Middle frontal gyrus (tissue), 1 donor: ENCODE results near the gene OR9I1.

Experiments used
- DNase-seq: peaks from one replicate; pipeline ENCODE4 v3.0.0-alpha.2; 2015; ENCODE audit warnings: low spot score; ENCODE audit errors: extremely low spot score

The OR9I1 gene

GRCh38 chr11:58125469-58125868 is at the start of gene OR9I1:
TSS of gene OR9I1 (minus strand) at chr11:58125530. CDS start at chr11:58119444, 6,086 bp downstream.
- DNase-seq = no peak

GRCh38 chr11:58165504-58166106 is 40.3 kb upstream of the OR9I1 start:
- DNase-seq = no peak

- no peak for DNase-seq
Measured at GRCh38 chr11:58164990-58165389, 39.7 kb upstream of the OR9I1 start.

- DNase-seq = no peak
Measured at GRCh38 chr11:58164389-58164788, 39.1 kb upstream of the OR9I1 start.

- DNase-seq = no peak
Measured at GRCh38 chr11:58152781-58153180, 27.5 kb upstream of the OR9I1 start.

- DNase-seq = no peak
Measured at GRCh38 chr11:58142761-58143160, 17.4 kb upstream of the OR9I1 start.

GRCh38 chr11:58135171-58135570 is 9.8 kb upstream of the OR9I1 start:
- no peak for DNase-seq

GRCh38 chr11:58134151-58134550 is 8.8 kb upstream of the OR9I1 start:
- no peak for DNase-seq

- no peak for DNase-seq
Measured at GRCh38 chr11:58133309-58134076, 8.2 kb upstream of the OR9I1 start.

- no peak for DNase-seq
Measured at GRCh38 chr11:58127350-58127749, 2.0 kb upstream of the OR9I1 start.

- no peak for DNase-seq
Measured at GRCh38 chr11:58121096-58121495, 4.2 kb downstream of the OR9I1 start.

- no peak for DNase-seq
Measured at GRCh38 chr11:58097437-58097836, 27.9 kb downstream of the OR9I1 start.

- no peak for DNase-seq
Measured at GRCh38 chr11:58086528-58086927, 38.8 kb downstream of the OR9I1 start.

GRCh38 chr11:58075781-58076180 is 49.5 kb downstream of the OR9I1 start:
- DNase-seq = no peak

- no peak for DNase-seq
Measured at GRCh38 chr11:58070585-58070984, 54.7 kb downstream of the OR9I1 start.

- no peak for DNase-seq
Measured at GRCh38 chr11:58068655-58069054, 56.7 kb downstream of the OR9I1 start.

- no peak for DNase-seq
Measured at GRCh38 chr11:58067685-58068084, 57.6 kb downstream of the OR9I1 start.
